Psoas muscle (tissue), 8 donors: ENCODE results near the gene HERC3. TPM values are rescaled to one million over a fixed set of nuclear protein-coding genes. Genes with fewer than 3 reads are reported as not detected.

Source experiments
- ATAC-seq, 4 donors: fragments of 200-7000 bp; cut with Tn5 transposase; one replicate each; pipeline ENCODE4 v1.9.1; 2020; ENCODE audit warnings: moderate library complexity in 3 of 4, mild to moderate bottlenecking in 2 of 4
- DNase-seq, 2 donors: peaks; one replicate each; pipeline ENCODE4 v3.0.0-alpha.2; 2020
- H3K27ac ChIP-seq: fragments of 200-600 bp; one replicate; pipeline ENCODE4 v1.8.0; 2022
- H3K27me3 ChIP-seq, 3 donors: fragments of 200-600 bp in 1 of 3; one replicate each; pipeline versions ENCODE4 v1.6.1 to v1.8.0; 2013 to 2022; ENCODE audit warnings: low read length in 2 of 3, mild to moderate bottlenecking in 2 of 3, moderate library complexity in 1 of 3; ENCODE audit not compliant: insufficient read depth in 3 of 3
- H3K36me3 ChIP-seq, 2 donors: fragments of 200-600 bp in 1 of 2; one replicate each; pipeline versions ENCODE4 v1.6.1 to v1.8.0; 2013 to 2022; ENCODE audit warnings: low read depth in 1 of 2, mild to moderate bottlenecking in 1 of 2, moderate library complexity in 1 of 2; ENCODE audit not compliant: insufficient read depth in 1 of 2
- H3K4me1 ChIP-seq: fragments of 200-600 bp; one replicate; pipeline ENCODE4 v1.8.0; 2022
- H3K4me3 ChIP-seq: fragments of 200-600 bp; one replicate; pipeline ENCODE4 v1.8.0; 2022; ENCODE audit warnings: mild to moderate bottlenecking
- H3K9me3 ChIP-seq: fragments of 200-600 bp; one replicate; pipeline ENCODE4 v1.8.0; 2022
- WGBS, 3 donors: extraction: QIAGEN DNeasy Blood & Tissue Kit; methylation state at CpG; one replicate each; pipeline versions ENCODE4 v1.1.6 to v1.1.7; 2013; 5-methylcytosine and 5-hydroxymethylcytosine counted together
- intact Hi-C, 2 donors: fragments of 100-400 bp; cut with DNase I; formaldehyde crosslinking; loops; one replicate each; pipeline versions ENCODE4 v1.11.0 to v1.14.2; 2022
- polyA plus RNA-seq, 3 donors: library from polyadenylated mRNA; stranded (reverse); fragments of 200-250 nt; gene quantifications; one replicate each; pipeline ENCODE4 v1.2.3, GENCODE V29; 2013
- total RNA-seq, 4 donors: library from RNA; stranded (reverse); fragmentation: NEBNext Ultra II Directional in 2 of 4; extraction: Animal tissue kit (Norgen Biotek cat#: 25700) in 2 of 4; gene quantifications; one replicate each; pipeline versions ENCODE4 v1.2.1 to v1.2.4, GENCODE V29; 2021 to 2023
- TF ChIP-seq, protein P1 (sequence below): fragments of 200-600 bp; IDR thresholded peaks from one replicate; pipeline ENCODE4 v1.8.0; 2022; ENCODE audit warnings: antibody characterized with exemption
- donor health status: healthy with polysubstance abuse.
- donor health status: DM: no; HTN: no; CAD: no; lungs with moderate emphysema.
- donor health status: Bipolar disorder and iron deficiency.
- donor health status: healthy.
- donor health status: DM: yes; HTN: yes; CAD: no.
- donor health status: DM: no; HTN: no; CAD: no.
- donor health status: DM: no; HTN: no; CAD: no.
- donor health status: DM: yes; HTN: yes; CAD: no.

Gene HERC3
- total and polyA plus RNA-seq, 7 donors = 9.5 to 35.8 (median 20.4) TPM

- peaks cover 0 to 10% of the 10 kb centered on the region in 2 donors for H3K36me3 ChIP-seq
- H3K9me3 ChIP-seq = no peaks in the 10 kb centered on the region
- TF ChIP-seq, protein P1, sequence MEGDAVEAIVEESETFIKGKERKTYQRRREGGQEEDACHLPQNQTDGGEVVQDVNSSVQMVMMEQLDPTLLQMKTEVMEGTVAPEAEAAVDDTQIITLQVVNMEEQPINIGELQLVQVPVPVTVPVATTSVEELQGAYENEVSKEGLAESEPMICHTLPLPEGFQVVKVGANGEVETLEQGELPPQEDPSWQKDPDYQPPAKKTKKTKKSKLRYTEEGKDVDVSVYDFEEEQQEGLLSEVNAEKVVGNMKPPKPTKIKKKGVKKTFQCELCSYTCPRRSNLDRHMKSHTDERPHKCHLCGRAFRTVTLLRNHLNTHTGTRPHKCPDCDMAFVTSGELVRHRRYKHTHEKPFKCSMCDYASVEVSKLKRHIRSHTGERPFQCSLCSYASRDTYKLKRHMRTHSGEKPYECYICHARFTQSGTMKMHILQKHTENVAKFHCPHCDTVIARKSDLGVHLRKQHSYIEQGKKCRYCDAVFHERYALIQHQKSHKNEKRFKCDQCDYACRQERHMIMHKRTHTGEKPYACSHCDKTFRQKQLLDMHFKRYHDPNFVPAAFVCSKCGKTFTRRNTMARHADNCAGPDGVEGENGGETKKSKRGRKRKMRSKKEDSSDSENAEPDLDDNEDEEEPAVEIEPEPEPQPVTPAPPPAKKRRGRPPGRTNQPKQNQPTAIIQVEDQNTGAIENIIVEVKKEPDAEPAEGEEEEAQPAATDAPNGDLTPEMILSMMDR = no peak
- no peaks in the 10 kb centered on the region for H3K27me3 ChIP-seq
- H3K4me1 ChIP-seq = no peaks in the 10 kb centered on the region
- H3K4me3 ChIP-seq = peak overlapping the region; percentile 77
- ATAC-seq (peak; percentile 30 to 72 (median 52)), DNase-seq (no peak)
- peak overlapping the region; percentile 72 for H3K27ac ChIP-seq
- intact Hi-C loops = loop anchor here in 1 of 2 donors (2.0 kb wide), 1 partner anchor 76 kb away; no protein-coding TSS in a partner anchor
- 51 to 53% (median 52%) methylated on average over 18 of the region's 18 CpGs for WGBS, 3 donors
Observed at GRCh38 chr4:88697141-88697540, 104.9 kb downstream of the HERC3 start.

DNA sequence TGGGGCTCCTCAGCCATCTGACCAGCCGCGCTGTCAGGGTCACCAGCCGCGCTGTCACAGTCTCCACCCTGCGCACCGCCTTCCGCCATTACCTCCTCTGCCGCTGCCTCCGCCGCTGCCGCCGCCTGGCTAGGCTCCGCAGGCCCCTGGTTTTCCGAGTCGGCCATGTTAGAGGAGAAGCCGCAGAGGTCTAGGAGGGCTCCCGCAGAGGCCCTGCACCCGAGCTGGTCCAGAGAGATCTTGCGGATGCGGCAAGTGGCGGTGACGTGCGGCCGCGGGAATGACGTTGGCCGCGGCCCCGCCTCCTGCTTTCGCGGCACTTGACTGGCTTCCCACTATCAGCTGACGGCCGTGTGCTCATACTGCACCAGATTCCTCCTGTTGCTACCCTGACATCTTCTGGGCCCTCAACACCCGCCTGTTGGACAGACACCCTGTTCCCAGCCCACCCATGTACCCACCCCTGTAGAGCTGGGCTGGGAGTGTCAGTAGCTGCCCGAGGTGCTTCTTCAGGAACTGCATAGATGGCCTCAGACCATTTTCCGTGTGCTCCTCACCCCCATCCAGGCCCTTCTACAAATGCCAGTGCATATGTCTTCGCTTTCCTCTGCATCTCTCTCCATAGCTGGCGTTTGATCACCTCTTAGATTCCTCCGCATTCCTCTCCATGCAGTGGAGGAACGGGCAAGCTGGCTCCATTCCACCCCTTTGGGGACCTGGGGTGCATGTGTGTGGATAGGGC lies 105.5 kb downstream of the HERC3 start, which contains the start of gene NAP1L5:
Gene NAP1L5 (minus strand): TSS at position 242 of the 742 bp plus-strand sequence. CDS start 75 bp downstream, at position 167.
- Histone ChIP-seq H3K9me3 (no peaks in the 10 kb centered on the region), H3K27me3 (no peaks in the 10 kb centered on the region), H3K4me3 (peak within 1 kb of the TSS; percentile 77), H3K36me3 (peaks cover 1 to 11% of the 10 kb centered on the region in 2 donors), H3K27ac (peak within 1 kb of the TSS; percentile 72), H3K4me1 (no peaks in the 10 kb centered on the region)
- ATAC-seq = peak; percentile 86 to 93 (median 88)
- 52 to 67% (median 56%) methylated on average over 40 of the region's 40 CpGs for WGBS, 3 donors
- DNase-seq = peak; percentile 71 to 84
- intact Hi-C loops = loop anchor here in 1 of 2 donors (2.0 kb wide), 1 partner anchor 77 kb away; no protein-coding TSS in a partner anchor
- TF ChIP-seq, protein P1 = no peak

GRCh38 chr4:88698519-88698918 lies 106.2 kb downstream of the HERC3 start:
- 96 to 99% (median 99%) methylated on average over 7 of the region's 7 CpGs for WGBS, 3 donors
- Histone ChIP-seq H3K4me3 (no peak overlapping the region), H3K27me3 (no peaks in the 10 kb centered on the region), H3K27ac (no peak overlapping the region), H3K4me1 (no peaks in the 10 kb centered on the region), H3K36me3 (peaks cover 3 to 13% of the 10 kb centered on the region in 2 donors), H3K9me3 (no peaks in the 10 kb centered on the region)
- ATAC-seq = no peak
- intact Hi-C loops = no loop called here
- TF ChIP-seq, protein P1 = no peak
- no peak for DNase-seq

GRCh38 chr4:88702782-88703181 lies 110.5 kb downstream of the HERC3 start:
- no peak for DNase-seq
- TF ChIP-seq, protein P1 = no peak
- peaks cover 5 to 38% of the 10 kb centered on the region in 2 donors for H3K36me3 ChIP-seq
- no peak overlapping the region for H3K4me3 ChIP-seq
- intact Hi-C loops = loop anchor here in 1 of 2 donors (10.0 kb wide), 1 partner anchor 402 kb away; no protein-coding TSS in a partner anchor
- no peaks in the 10 kb centered on the region for H3K9me3 ChIP-seq
- H3K27me3 ChIP-seq = no peaks in the 10 kb centered on the region
- H3K4me1 ChIP-seq = peaks cover 4% of the 10 kb centered on the region
- H3K27ac ChIP-seq = no peak overlapping the region
- no peak for ATAC-seq
- WGBS, 3 donors = 84 to 90% (median 87%) methylated on average over 2 of the region's 2 CpGs
